GM12872 (cell line): ENCODE results near the gene IZUMO4.

Source experiments
- TF ChIP-seq, protein P1 (sequence below): IDR thresholded peaks from 3 replicates; pipeline ENCODE4 v1.5.1; 2011; ENCODE audit warnings: low read depth, mild to moderate bottlenecking, low read length, moderate library complexity; ENCODE audit not compliant: insufficient read depth

The IZUMO4 gene

GRCh38 chr19:2050349-2050990 is 46.2 kb upstream of the IZUMO4 start:
- TF ChIP-seq, protein P1, sequence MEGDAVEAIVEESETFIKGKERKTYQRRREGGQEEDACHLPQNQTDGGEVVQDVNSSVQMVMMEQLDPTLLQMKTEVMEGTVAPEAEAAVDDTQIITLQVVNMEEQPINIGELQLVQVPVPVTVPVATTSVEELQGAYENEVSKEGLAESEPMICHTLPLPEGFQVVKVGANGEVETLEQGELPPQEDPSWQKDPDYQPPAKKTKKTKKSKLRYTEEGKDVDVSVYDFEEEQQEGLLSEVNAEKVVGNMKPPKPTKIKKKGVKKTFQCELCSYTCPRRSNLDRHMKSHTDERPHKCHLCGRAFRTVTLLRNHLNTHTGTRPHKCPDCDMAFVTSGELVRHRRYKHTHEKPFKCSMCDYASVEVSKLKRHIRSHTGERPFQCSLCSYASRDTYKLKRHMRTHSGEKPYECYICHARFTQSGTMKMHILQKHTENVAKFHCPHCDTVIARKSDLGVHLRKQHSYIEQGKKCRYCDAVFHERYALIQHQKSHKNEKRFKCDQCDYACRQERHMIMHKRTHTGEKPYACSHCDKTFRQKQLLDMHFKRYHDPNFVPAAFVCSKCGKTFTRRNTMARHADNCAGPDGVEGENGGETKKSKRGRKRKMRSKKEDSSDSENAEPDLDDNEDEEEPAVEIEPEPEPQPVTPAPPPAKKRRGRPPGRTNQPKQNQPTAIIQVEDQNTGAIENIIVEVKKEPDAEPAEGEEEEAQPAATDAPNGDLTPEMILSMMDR = no peak

DNA sequence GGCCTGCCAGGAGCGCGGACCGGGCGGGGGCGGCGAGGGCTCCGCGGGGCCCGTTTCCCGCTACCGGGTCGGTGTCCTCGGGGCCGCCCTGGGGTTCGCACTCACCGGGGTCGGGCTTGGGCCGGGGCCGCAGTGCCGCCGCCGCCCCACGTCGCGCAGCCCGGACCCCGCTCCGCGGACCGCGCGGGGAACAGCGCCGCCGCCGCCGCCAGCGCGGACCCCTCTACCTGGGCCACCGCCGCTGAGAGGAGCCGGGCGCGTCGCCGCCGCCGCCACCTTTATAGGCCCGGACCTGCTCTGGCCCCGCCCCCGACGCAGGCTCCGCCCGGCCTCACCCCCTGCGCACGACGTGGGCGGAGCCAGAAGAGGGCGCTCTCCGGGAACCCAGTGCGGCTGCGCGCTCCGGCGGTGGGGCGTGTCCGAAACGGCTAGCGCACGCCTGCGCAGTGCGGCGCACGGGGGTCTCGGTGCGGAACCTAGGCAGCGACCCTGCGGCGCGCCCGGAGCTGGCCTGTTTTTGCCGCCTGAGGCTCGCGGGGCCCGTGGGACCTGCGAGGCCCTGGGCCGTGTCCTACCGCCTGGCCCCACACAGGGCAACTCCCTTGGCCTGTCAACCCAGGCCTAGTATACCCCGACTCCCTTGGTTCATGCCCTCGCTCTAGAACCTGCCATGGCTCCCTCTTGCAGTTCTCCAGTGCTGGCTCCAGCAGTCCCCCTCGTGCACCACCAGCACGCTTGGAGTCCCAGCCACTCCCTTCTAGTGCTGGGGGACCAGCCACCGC is 45.5 kb upstream of the IZUMO4 start, which contains the start of gene MKNK2:
MKNK2 (minus strand) TSS at position 254 of the 782 bp plus-strand sequence. CDS start 393 bp downstream, outside the sequence.
- TF ChIP-seq, protein P1 = peak; percentile 52; the same call in 2 of the 3 replicates

GRCh38 chr19:2051773-2052704 is 44.7 kb upstream of the IZUMO4 start:
- TF ChIP-seq, protein P1 = no peak

GRCh38 chr19:2053601-2054389 is 42.9 kb upstream of the IZUMO4 start:
- TF ChIP-seq, protein P1 = no peak

DNA sequence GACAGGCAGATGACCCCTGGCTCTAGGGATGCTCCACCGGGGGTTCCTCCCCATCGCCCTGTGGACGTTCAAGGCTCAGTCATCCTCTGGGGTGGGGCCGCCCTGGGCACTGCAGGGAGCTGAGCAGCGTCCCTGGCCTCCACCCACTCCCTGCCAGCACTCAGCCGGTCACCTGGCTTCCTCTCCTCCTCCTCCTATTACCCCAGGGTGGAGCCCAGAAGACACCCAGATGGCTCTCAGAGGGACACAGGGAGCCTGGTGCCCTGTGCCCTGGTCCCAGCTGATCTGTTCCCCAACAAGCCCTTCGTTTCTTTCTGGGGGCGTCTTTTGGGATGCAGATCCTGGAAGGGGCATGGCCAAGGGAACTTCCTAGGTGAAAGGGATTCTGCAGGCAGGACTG is 42.0 kb upstream of the IZUMO4 start:
- TF ChIP-seq, protein P1 = no peak

DNA sequence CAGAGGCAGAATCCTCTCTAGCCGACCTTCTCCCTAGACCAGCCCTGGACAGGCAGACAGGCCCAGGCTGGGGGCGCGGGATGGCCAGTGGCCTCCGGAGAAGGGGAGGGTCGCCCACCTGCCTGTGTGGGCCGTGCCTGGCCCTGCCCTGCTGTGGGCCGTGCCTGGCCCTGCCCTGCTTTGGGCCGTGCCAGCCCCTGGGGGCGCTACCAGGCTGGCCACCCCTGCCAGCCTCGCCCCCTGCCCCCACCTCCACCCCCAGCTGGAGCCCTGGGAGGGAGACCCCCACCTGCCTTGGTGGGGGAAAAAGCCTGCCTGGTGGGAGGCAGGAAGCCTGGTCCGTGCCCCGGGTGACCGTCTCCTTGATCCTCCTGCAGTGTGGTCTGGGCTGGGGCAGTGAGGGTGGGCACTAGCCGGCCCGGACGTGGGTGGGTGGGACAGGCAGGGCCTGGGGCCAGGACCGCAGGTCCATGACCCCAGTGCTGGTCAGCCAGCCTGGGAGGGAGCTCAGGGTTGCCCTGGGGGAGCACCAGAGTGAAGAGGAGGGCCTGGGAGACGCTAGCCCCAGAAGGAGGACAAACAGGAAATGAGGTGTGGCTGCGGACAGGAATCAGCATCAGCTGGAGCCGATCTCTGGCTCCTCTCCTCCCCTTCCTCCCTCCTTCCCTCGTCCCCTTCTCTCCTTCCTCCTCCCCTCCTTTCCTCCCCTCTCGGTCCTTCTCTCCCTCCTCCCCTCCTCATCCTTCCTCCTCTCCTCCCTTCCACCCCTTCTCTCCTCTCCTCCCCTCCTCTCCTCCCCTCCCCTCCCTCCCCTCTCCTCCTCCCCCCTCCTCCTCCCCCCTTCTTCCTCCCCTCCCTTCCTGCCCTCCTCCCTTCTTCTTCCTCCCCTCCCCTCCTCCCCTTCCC is 40.5 kb upstream of the IZUMO4 start:
- TF ChIP-seq, protein P1 = peak; percentile 25; the same call in 1 of the 3 replicates
